ENCODE data around the gene TLE6.
"Not testable (repeated sequence)": the region's sequence is repeated elsewhere in the genome, so short reads cannot be mapped to it uniquely, and the experiment has no call there.

TLE6 gene

DNA sequence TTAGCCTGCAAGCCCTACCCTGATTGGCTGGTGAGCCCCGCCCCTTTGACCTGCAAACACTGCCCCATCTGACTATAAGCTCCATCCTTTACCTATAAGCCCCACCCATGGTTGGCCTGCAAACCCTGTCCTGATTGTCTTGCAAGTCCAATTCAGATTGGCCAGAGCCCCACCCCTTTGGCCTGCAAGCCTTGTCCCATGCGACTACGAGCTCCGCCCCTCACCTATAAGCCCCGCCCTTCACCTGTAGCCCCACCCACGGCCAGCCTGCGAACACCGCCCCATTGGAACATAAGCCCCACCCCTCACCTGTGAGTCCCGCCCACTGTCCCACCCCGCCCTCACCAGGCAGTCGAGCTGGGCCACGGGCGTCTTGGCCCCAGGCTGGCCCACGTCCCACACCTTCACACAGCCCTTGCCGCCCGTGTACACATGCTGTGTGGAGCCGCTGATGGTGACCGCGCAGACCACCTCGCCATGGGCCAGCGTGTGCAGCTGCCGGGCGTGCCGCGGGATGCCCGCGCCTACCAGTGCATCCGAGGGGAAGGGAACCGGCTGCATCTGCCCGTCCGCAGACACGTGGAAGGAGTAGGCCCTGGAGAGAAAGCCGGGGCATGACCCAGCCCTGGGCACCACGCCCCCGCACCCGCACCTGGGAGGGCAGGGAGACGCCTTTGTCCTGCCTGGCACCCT, 28.9 kb downstream of the TLE6 start:
- H3K4me3 ChIP-seq (ENCODE audit: low read depth, low read length) = no peak overlapping the region
- in situ Hi-C loops (cut with HindIII; ENCODE audit: low sequenced_read_pairs) = no loop called here
- TF ChIP-seq, protein P1, sequence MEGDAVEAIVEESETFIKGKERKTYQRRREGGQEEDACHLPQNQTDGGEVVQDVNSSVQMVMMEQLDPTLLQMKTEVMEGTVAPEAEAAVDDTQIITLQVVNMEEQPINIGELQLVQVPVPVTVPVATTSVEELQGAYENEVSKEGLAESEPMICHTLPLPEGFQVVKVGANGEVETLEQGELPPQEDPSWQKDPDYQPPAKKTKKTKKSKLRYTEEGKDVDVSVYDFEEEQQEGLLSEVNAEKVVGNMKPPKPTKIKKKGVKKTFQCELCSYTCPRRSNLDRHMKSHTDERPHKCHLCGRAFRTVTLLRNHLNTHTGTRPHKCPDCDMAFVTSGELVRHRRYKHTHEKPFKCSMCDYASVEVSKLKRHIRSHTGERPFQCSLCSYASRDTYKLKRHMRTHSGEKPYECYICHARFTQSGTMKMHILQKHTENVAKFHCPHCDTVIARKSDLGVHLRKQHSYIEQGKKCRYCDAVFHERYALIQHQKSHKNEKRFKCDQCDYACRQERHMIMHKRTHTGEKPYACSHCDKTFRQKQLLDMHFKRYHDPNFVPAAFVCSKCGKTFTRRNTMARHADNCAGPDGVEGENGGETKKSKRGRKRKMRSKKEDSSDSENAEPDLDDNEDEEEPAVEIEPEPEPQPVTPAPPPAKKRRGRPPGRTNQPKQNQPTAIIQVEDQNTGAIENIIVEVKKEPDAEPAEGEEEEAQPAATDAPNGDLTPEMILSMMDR (IDR thresholded peaks at IDR 0.05; ENCODE audit: low read depth, low read length, missing control alignments) = no peak
- no peak for DNase-seq (ENCODE audit: low read depth)

DNA sequence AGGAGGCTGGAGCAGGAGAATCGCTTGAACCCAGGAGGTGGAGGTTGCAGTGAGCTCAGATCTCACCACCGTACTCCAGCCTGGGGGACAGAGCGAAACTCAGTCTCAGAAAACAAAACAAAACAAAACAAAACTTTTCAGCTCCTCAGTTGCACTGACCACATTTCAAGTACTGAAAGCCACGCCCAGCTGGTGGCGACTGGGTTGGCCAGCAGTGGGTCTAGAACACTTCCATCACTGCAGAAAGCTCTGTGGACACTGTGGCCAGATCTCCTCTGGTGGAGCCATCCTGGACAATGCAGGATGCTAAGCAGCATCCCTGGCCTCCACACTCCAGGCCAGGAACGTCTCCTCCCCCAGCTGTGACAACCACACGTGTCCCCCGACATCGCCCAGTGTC, 30.6 kb downstream of the TLE6 start:
- TF ChIP-seq, protein P1 (IDR thresholded peaks at IDR 0.05; ENCODE audit: low read depth, low read length, missing control alignments) = no peak
- H3K4me3 ChIP-seq (ENCODE audit: low read depth, low read length) = no peak overlapping the region
- in situ Hi-C loops (cut with HindIII; ENCODE audit: low sequenced_read_pairs) = no loop called here
- DNase-seq (ENCODE audit: low read depth) = no peak

DNA sequence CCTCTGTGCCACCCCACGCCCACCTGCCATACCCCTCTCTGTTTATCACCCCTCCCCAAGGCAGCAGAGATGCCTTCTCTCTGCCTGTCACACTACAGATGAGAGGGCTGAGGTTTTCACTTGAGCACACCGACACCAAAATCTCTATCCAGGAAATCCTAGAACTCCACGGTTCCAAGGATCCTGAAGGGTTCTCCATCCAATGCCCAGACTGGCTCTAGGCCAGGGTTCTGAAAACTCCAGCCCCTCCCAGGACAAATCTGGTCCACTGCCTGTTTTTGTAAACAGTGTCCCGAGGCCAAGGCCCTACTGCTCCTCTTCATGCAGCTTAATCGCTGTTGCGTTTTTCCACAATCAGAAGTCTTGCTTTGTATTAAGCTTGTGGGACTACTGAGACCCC, 31.6 kb downstream of the TLE6 start:
- TF ChIP-seq, protein P1 (IDR thresholded peaks at IDR 0.05; ENCODE audit: low read depth, low read length, missing control alignments) = no peak
- H3K4me3 ChIP-seq (ENCODE audit: low read depth, low read length) = no peak overlapping the region
- in situ Hi-C loops (cut with HindIII; ENCODE audit: low sequenced_read_pairs) = no loop called here
- no peak for DNase-seq (ENCODE audit: low read depth)

DNA sequence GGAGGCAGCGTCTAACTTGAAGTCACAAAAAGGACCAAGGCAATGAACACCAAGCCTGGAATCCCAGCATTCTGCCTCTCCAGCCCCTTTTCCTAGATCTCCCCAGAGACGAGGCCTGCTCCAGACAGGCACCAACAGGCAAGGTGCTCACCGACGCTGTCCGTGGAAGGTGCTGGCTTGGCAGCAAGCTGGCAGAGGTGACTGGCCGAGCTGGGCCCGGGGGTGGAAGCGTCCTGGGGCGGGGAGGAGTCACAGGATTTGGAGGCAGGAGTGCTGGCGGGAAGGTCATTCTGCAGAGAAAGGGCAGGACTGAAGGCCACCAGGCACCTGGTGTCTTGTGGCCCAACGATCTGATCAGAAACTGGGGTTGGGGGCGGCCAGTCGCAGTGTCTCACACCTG, 33.5 kb downstream of the TLE6 start:
- TF ChIP-seq, protein P1 (IDR thresholded peaks at IDR 0.05; ENCODE audit: low read depth, low read length, missing control alignments) = no peak
- no peak overlapping the region for H3K4me3 ChIP-seq (ENCODE audit: low read depth, low read length)
- in situ Hi-C loops (cut with HindIII; ENCODE audit: low sequenced_read_pairs) = no loop called here
- no peak for DNase-seq (ENCODE audit: low read depth)

DNA sequence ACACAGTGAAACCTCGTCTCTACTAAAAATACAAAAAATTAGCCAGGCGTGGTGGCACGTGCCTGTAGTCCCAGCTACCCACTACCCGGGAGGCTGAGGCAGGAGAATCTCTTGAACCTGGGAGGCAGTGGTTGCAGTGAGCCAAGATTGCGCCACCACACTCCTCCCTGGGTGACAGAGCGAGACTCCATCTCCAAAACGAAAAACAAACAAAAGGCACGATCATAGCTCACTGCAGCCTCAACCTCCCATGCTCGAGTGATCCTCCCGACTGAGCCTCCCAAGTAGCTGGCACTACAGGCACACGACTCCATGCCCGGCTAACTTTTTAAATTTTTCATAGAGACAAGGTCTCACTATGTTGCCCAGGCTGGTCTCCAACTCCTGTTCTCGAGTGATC, 34.7 kb downstream of the TLE6 start:
- in situ Hi-C loops (cut with HindIII; ENCODE audit: low sequenced_read_pairs); DNase-seq (ENCODE audit: low read depth); H3K4me3 ChIP-seq (ENCODE audit: low read depth, low read length): not testable (repeated sequence)

DNA sequence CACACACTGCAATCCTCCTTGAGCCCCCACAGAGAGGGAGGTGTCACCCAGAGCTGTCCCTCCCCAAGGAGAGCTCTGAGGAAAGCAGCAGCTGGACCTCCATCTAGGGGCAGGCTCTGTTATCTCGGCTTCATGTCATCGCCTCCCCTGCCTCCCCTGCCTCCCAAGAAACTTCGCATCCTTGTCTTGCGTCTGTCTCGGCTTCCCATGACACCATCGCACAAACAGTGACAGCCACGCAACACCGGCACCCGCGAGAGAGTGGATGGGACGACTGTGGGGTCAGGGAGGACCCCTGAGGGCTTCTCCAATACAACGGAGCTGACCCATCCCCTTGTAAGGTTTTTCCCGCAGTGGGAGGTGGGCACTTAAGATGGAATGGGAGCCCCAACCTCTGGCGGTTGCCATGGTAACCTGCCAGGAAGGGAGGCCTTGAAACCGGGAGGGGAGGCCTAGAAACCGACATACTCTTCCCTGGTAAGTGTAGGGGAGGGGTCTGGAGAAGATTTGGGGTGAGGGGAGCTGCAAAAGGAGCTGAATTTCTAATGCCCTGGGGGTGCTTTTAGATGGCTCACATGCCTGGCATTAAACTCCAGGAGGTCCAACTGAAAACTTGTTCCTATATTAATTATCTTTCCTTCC, 35.4 kb downstream of the TLE6 start:
- TF ChIP-seq, protein P1 (IDR thresholded peaks at IDR 0.05; ENCODE audit: low read depth, low read length, missing control alignments) = no peak
- in situ Hi-C loops (cut with HindIII; ENCODE audit: low sequenced_read_pairs) = no loop called here
- DNase-seq (ENCODE audit: low read depth) = no peak
- no peak overlapping the region for H3K4me3 ChIP-seq (ENCODE audit: low read depth, low read length)

DNA sequence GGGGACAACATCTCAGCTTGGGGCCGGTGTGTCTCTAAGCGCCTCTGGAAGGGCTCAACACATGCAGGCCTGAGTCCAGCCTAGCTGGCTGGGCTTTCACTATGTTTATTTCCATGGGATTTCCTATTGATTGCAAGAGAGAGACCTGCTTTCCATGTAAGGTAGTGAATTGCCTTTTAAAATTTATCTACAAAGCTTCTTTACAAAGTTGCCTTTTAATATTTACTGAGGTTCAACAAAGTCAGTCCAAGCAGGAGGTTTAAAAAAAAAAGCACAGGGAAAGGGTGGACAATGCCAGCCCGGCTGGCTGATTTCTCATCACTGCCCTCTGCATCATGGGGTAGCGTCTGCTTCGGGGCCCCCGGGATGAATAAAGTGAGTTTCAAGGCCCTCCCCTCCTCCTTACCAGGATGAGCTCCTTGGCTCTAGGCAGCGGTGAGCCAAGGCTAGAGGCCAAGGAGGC, 35.9 kb downstream of the TLE6 start:
- no peak overlapping the region for H3K4me3 ChIP-seq (ENCODE audit: low read depth, low read length)
- TF ChIP-seq, protein P1 (IDR thresholded peaks at IDR 0.05; ENCODE audit: low read depth, low read length, missing control alignments) = no peak
- in situ Hi-C loops (cut with HindIII; ENCODE audit: low sequenced_read_pairs) = no loop called here
- no peak for DNase-seq (ENCODE audit: low read depth)
